Measurements from ENCODE around the gene FAM20A. TPM values are rescaled to one million over a fixed set of nuclear protein-coding genes. Genes with fewer than 3 reads are reported as not detected.

FAM20A gene
- total and polyA plus RNA-seq, 9 of the 15 experiments (the other 6 are each of a cell fraction or from before 2014, with no cell fraction given), result 0.07 TPM; not detected in 8

DNA sequence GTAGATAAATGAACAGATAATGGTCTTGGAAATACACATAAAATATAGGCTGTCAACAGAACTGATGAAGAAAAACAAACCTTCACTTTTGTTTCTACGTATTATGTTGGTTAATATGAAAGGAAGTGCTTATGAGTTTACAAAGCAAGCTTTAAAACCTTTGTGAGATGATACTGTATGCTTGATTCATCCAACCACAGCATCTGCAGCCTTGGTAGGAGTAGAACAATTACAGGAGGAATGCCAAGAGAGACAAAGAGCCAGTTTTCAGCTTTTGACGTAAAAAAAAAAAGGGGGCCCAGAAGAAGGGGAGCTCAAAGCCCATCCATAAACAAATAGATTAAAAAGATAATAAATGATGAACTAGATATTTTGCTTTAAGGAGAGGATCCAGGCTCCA is 13.3 kb downstream of the FAM20A start (continued):
- TF ChIP-seq NCOA2 (IDR thresholded peaks at IDR 0.05; ENCODE audit: partially characterized antibody in 2 of 2), result no peak
- TF ChIP-seq, protein P1, sequence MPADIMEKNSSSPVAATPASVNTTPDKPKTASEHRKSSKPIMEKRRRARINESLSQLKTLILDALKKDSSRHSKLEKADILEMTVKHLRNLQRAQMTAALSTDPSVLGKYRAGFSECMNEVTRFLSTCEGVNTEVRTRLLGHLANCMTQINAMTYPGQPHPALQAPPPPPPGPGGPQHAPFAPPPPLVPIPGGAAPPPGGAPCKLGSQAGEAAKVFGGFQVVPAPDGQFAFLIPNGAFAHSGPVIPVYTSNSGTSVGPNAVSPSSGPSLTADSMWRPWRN (IDR thresholded peaks at IDR 0.05; ENCODE audit: low read depth), result no peak
- TF ChIP-seq, protein P2, sequence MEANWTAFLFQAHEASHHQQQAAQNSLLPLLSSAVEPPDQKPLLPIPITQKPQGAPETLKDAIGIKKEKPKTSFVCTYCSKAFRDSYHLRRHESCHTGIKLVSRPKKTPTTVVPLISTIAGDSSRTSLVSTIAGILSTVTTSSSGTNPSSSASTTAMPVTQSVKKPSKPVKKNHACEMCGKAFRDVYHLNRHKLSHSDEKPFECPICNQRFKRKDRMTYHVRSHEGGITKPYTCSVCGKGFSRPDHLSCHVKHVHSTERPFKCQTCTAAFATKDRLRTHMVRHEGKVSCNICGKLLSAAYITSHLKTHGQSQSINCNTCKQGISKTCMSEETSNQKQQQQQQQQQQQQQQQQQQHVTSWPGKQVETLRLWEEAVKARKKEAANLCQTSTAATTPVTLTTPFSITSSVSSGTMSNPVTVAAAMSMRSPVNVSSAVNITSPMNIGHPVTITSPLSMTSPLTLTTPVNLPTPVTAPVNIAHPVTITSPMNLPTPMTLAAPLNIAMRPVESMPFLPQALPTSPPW (CRISPR knock-in tag; IDR thresholded peaks at IDR 0.05), result no peak
- no peak for TF ChIP-seq ZFP36 (IDR thresholded peaks at IDR 0.05; ENCODE audit: low read depth, low read length, partially characterized antibody)

DNA sequence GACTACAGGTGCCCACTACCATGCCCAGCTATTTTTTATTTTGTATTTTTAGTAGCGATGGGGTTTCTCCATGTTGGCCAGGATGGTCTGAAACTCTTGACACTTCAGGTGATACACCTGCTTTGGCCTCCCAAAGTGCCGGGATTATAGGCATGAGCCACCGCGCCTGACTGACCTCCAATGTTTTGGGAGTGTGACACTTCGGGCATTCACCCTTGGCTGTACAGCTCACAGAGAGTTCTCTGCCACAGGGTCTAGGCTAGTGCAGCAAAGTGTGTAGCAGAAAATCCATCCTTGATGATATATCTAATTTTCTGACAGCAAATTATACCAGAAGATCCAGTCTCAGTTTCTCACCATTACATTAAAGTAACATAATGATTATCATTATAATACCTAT is 14.1 kb downstream of the FAM20A start:
- intact Hi-C loops (cut with micrococcal nuclease), result no loop called here
- CTCF ChIA-PET (ENCODE audit: low intra/inter-chr PET ratio), result no interaction called here
- no peak overlapping the region for H3K9ac ChIP-seq (ENCODE audit: insufficient read depth in 1 of 2, low read depth in 2 of 2, low read length in 2 of 2)
- peaks cover 4 to 5% of the 10 kb centered on the region in 2 experiments; a peak in 3 of 5 replicates for H3K27me3 ChIP-seq (ENCODE audit: control insufficient read depth in 2 of 2, insufficient read depth in 2 of 2, low read length in 2 of 2)
- in situ Hi-C loops (cut with MboI), result no loop called here
- no peaks in the 10 kb centered on the region for H3K9me1 ChIP-seq (ENCODE audit: control insufficient read depth, insufficient read depth, low read length)
- WGBS (ENCODE audit: insufficient coverage, low coverage, missing lambda C conversion rate), result 0% methylated on average over 5 of the region's 5 CpGs
- no peak overlapping the region for H3K4me3 ChIP-seq
- H3K4me1 ChIP-seq (replicated peaks in 1 of 2; ENCODE audit: control insufficient read depth in 2 of 2, insufficient read depth in 2 of 2, low read length in 2 of 2), result peaks cover 0 to 5% of the 10 kb centered on the region in 2 experiments; a peak in 1 of 5 replicates
- ATAC-seq (no peak), FAIRE-seq (no peak), DNase-seq (ENCODE audit: extremely low read depth in 1 of 4, low spot score in 3 of 4) (no peak)
- H4K20me1 ChIP-seq (replicated peaks; ENCODE audit: control insufficient read depth, insufficient read depth, low read length), result no peaks in the 10 kb centered on the region
- no peaks in the 10 kb centered on the region for H3K79me2 ChIP-seq (ENCODE audit: control insufficient read depth, insufficient read depth, low read length)
- POLR2A ChIA-PET, result interaction anchor here (1.0 kb wide), 1 partner anchor 10 kb away, joined by 3 read pairs; no protein-coding TSS in a partner anchor
- H3K9me3 ChIP-seq (replicated peaks; ENCODE audit: control insufficient read depth, insufficient read depth, low read depth, low read length), result no peaks in the 10 kb centered on the region
- H2AFZ ChIP-seq (ENCODE audit: low read depth, low read length), result no peak overlapping the region
- BruUV-seq (replicated peaks), result no TSS peak
- H3K27ac ChIP-seq (ENCODE audit: extremely low read depth, low read depth, low read length), result no peak overlapping the region
- no peak for TF ChIP-seq MAFK (IDR thresholded peaks at IDR 0.05; ENCODE audit: low read length)
- TF ChIP-seq, protein P3, sequence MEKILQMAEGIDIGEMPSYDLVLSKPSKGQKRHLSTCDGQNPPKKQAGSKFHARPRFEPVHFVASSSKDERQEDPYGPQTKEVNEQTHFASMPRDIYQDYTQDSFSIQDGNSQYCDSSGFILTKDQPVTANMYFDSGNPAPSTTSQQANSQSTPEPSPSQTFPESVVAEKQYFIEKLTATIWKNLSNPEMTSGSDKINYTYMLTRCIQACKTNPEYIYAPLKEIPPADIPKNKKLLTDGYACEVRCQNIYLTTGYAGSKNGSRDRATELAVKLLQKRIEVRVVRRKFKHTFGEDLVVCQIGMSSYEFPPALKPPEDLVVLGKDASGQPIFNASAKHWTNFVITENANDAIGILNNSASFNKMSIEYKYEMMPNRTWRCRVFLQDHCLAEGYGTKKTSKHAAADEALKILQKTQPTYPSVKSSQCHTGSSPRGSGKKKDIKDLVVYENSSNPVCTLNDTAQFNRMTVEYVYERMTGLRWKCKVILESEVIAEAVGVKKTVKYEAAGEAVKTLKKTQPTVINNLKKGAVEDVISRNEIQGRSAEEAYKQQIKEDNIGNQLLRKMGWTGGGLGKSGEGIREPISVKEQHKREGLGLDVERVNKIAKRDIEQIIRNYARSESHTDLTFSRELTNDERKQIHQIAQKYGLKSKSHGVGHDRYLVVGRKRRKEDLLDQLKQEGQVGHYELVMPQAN (IDR thresholded peaks at IDR 0.05; ENCODE audit: borderline replicate concordance), result no peak
- TF ChIP-seq, protein P4, sequence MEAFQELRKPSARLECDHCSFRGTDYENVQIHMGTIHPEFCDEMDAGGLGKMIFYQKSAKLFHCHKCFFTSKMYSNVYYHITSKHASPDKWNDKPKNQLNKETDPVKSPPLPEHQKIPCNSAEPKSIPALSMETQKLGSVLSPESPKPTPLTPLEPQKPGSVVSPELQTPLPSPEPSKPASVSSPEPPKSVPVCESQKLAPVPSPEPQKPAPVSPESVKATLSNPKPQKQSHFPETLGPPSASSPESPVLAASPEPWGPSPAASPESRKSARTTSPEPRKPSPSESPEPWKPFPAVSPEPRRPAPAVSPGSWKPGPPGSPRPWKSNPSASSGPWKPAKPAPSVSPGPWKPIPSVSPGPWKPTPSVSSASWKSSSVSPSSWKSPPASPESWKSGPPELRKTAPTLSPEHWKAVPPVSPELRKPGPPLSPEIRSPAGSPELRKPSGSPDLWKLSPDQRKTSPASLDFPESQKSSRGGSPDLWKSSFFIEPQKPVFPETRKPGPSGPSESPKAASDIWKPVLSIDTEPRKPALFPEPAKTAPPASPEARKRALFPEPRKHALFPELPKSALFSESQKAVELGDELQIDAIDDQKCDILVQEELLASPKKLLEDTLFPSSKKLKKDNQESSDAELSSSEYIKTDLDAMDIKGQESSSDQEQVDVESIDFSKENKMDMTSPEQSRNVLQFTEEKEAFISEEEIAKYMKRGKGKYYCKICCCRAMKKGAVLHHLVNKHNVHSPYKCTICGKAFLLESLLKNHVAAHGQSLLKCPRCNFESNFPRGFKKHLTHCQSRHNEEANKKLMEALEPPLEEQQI (IDR thresholded peaks at IDR 0.05), result no peak
- TF ChIP-seq SUPT5H (IDR thresholded peaks at IDR 0.05), result no peak
- TF ChIP-seq, protein P5, sequence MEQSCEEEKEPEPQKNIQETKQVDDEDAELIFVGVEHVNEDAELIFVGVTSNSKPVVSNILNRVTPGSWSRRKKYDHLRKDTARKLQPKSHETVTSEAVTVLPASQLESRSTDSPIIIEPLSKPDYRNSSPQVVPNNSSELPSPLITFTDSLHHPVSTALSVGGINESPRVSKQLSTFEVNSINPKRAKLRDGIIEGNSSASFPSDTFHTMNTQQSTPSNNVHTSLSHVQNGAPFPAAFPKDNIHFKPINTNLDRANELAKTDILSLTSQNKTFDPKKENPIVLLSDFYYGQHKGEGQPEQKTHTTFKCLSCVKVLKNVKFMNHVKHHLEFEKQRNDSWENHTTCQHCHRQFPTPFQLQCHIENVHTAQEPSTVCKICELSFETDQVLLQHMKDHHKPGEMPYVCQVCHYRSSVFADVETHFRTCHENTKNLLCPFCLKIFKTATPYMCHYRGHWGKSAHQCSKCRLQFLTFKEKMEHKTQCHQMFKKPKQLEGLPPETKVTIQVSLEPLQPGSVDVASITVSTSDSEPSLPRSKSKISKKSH (CRISPR knock-in tag; IDR thresholded peaks at IDR 0.05), result no peak
- H3K4me2 ChIP-seq (ENCODE audit: insufficient read depth, low read length), result no peak overlapping the region
- H3K36me3 ChIP-seq (ENCODE audit: control insufficient read depth, insufficient read depth, low read length), result no peaks in the 10 kb centered on the region

All from K562 (cell line).